SK-N-SH treated with all-trans-retinoic acid at 6 μM for 48 hours (cell line): ENCODE results near the gene ANKRD33B.

Experiments
- ATAC-seq: fragments of 200-7000 bp; cut with Tn5 transposase; 3 replicates; pipeline ENCODE4 v1.9.1; 2020; ENCODE audit warnings: mild to moderate bottlenecking, moderate library complexity
- ARNTL ChIP-seq: fragments of 450-650 bp; formaldehyde crosslinking; IDR thresholded peaks from 2 replicates; pipeline ENCODE4 v1.5.0; 2020; ENCODE audit warnings: low read depth, mild to moderate bottlenecking, moderate library complexity, borderline replicate concordance
- CREB5 ChIP-seq: fragments of 250-450 bp; sonication (Bioruptor Pico); IDR thresholded peaks from 2 replicates; pipeline ENCODE4 v1.5.1; 2020; ENCODE audit warnings: low read depth, mild to moderate bottlenecking, moderate library complexity
- ESRRG ChIP-seq: fragments of 250-450 bp; sonication (Bioruptor Pico); IDR thresholded peaks from 2 replicates; pipeline ENCODE4 v1.6.1; 2021; ENCODE audit warnings: mild to moderate bottlenecking
- GLIS3 ChIP-seq: fragments of 250-450 bp; sonication (Bioruptor Pico); IDR thresholded peaks from 2 replicates; pipeline ENCODE4 v1.5.0; 2020; ENCODE audit warnings: mild to moderate bottlenecking, moderate library complexity
- PPARA ChIP-seq: fragments of 250-450 bp; sonication (Bioruptor Pico); IDR thresholded peaks from 2 replicates; pipeline ENCODE4 v1.5.0; 2020; ENCODE audit warnings: mild to moderate bottlenecking, borderline replicate concordance
- RARB ChIP-seq: fragments of 250-450 bp; sonication (Bioruptor Pico); IDR thresholded peaks from 2 replicates; pipeline ENCODE4 v1.8.0; 2021; ENCODE audit warnings: mild to moderate bottlenecking, moderate library complexity
- TCF4 ChIP-seq: fragments of 250-450 bp; sonication (Bioruptor Pico); IDR thresholded peaks from 2 replicates; pipeline ENCODE4 v1.8.0; 2021; ENCODE audit warnings: mild to moderate bottlenecking, moderate library complexity, borderline replicate concordance
- TOX ChIP-seq: fragments of 250-450 bp; sonication (Bioruptor Pico); IDR thresholded peaks from 2 replicates; pipeline ENCODE4 v1.8.0; 2021; ENCODE audit warnings: mild to moderate bottlenecking, moderate library complexity, borderline replicate concordance
- ZFP3 ChIP-seq: fragments of 250-450 bp; sonication (Bioruptor Pico); IDR thresholded peaks from 2 replicates; pipeline ENCODE4 v1.5.0; 2020; ENCODE audit warnings: mild to moderate bottlenecking, moderate library complexity
- ZNF70 ChIP-seq: fragments of 450-650 bp; formaldehyde crosslinking; IDR thresholded peaks from 2 replicates; pipeline ENCODE4 v1.5.0; 2020; ENCODE audit warnings: mild to moderate bottlenecking, moderate library complexity
- ZNF8 ChIP-seq: fragments of 450-650 bp; formaldehyde crosslinking; IDR thresholded peaks from 2 replicates; pipeline ENCODE4 v1.5.0; 2020; ENCODE audit warnings: mild to moderate bottlenecking, moderate library complexity
- TF ChIP-seq, protein P1 (sequence below): fragments of 250-450 bp; sonication (Bioruptor Pico); IDR thresholded peaks from 2 replicates; pipeline ENCODE4 v1.8.0; 2021; ENCODE audit warnings: low read depth, mild to moderate bottlenecking, moderate library complexity, borderline replicate concordance
- TF ChIP-seq, protein P2 (sequence below): fragments of 250-450 bp; sonication (Bioruptor Pico); IDR thresholded peaks from 2 replicates; pipeline ENCODE4 v1.8.0; 2020; ENCODE audit warnings: mild to moderate bottlenecking, moderate library complexity, borderline replicate concordance
- TF ChIP-seq, protein P3 (sequence below): fragments of 250-450 bp; sonication (Bioruptor Pico); IDR thresholded peaks from 2 replicates; pipeline ENCODE4 v1.5.0; 2020; ENCODE audit warnings: mild to moderate bottlenecking, moderate library complexity
- TF ChIP-seq, protein P4 (sequence below): fragments of 250-450 bp; sonication (Bioruptor Pico); IDR thresholded peaks from 2 replicates; pipeline ENCODE4 v1.5.1; 2021; ENCODE audit warnings: mild to moderate bottlenecking, moderate library complexity

Gene ANKRD33B

DNA sequence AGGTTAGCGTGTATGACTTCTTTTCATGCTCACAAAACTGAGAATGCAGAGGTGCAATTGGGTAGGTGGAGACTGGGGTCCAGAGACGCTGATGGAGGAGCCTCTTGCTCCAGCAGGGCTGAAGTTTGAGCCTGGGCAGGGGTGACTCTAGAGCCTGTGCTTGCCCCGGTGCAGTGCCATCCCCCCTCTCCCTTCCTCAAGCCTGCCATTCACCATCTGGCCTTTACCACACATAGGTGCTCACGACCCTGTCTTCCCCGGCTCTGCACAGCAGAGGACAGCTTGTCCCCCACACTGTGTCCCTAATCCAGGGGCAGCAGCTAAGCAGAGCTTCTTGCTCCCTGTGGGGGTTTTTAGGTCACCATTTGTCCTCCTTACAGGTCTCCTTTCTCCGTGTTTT is 110.7 kb downstream of the ANKRD33B start:
- TF ChIP-seq, protein P1, sequence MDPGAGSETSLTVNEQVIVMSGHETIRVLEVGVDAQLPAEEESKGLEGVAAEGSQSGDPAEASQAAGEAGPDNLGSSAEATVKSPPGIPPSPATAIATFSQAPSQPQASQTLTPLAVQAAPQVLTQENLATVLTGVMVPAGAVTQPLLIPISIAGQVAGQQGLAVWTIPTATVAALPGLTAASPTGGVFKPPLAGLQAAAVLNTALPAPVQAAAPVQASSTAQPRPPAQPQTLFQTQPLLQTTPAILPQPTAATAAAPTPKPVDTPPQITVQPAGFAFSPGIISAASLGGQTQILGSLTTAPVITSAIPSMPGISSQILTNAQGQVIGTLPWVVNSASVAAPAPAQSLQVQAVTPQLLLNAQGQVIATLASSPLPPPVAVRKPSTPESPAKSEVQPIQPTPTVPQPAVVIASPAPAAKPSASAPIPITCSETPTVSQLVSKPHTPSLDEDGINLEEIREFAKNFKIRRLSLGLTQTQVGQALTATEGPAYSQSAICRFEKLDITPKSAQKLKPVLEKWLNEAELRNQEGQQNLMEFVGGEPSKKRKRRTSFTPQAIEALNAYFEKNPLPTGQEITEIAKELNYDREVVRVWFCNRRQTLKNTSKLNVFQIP (CRISPR knock-in tag): no peak
- no peak for TF ChIP-seq TOX
- no peak for TF ChIP-seq TCF4 (CRISPR knock-in tag)
- ATAC-seq: peak; percentile 19

- TF ChIP-seq PPARA (CRISPR knock-in tag) (no peak), ESRRG (no peak), RARB (CRISPR knock-in tag) (no peak), ZFP3 (no peak), GLIS3 (CRISPR knock-in tag) (no peak), ZNF8 (CRISPR knock-in tag) (no peak), CREB5 (CRISPR knock-in tag) (no peak), TOX (no peak), ZNF70 (CRISPR knock-in tag) (no peak), ARNTL (CRISPR knock-in tag) (no peak)
- TF ChIP-seq, protein P2, sequence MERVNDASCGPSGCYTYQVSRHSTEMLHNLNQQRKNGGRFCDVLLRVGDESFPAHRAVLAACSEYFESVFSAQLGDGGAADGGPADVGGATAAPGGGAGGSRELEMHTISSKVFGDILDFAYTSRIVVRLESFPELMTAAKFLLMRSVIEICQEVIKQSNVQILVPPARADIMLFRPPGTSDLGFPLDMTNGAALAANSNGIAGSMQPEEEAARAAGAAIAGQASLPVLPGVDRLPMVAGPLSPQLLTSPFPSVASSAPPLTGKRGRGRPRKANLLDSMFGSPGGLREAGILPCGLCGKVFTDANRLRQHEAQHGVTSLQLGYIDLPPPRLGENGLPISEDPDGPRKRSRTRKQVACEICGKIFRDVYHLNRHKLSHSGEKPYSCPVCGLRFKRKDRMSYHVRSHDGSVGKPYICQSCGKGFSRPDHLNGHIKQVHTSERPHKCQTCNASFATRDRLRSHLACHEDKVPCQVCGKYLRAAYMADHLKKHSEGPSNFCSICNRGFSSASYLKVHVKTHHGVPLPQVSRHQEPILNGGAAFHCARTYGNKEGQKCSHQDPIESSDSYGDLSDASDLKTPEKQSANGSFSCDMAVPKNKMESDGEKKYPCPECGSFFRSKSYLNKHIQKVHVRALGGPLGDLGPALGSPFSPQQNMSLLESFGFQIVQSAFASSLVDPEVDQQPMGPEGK: no peak
- TF ChIP-seq, protein P3, sequence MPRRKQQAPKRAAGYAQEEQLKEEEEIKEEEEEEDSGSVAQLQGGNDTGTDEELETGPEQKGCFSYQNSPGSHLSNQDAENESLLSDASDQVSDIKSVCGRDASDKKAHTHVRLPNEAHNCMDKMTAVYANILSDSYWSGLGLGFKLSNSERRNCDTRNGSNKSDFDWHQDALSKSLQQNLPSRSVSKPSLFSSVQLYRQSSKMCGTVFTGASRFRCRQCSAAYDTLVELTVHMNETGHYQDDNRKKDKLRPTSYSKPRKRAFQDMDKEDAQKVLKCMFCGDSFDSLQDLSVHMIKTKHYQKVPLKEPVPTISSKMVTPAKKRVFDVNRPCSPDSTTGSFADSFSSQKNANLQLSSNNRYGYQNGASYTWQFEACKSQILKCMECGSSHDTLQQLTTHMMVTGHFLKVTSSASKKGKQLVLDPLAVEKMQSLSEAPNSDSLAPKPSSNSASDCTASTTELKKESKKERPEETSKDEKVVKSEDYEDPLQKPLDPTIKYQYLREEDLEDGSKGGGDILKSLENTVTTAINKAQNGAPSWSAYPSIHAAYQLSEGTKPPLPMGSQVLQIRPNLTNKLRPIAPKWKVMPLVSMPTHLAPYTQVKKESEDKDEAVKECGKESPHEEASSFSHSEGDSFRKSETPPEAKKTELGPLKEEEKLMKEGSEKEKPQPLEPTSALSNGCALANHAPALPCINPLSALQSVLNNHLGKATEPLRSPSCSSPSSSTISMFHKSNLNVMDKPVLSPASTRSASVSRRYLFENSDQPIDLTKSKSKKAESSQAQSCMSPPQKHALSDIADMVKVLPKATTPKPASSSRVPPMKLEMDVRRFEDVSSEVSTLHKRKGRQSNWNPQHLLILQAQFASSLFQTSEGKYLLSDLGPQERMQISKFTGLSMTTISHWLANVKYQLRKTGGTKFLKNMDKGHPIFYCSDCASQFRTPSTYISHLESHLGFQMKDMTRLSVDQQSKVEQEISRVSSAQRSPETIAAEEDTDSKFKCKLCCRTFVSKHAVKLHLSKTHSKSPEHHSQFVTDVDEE (CRISPR knock-in tag): no peak
- TF ChIP-seq, protein P4, sequence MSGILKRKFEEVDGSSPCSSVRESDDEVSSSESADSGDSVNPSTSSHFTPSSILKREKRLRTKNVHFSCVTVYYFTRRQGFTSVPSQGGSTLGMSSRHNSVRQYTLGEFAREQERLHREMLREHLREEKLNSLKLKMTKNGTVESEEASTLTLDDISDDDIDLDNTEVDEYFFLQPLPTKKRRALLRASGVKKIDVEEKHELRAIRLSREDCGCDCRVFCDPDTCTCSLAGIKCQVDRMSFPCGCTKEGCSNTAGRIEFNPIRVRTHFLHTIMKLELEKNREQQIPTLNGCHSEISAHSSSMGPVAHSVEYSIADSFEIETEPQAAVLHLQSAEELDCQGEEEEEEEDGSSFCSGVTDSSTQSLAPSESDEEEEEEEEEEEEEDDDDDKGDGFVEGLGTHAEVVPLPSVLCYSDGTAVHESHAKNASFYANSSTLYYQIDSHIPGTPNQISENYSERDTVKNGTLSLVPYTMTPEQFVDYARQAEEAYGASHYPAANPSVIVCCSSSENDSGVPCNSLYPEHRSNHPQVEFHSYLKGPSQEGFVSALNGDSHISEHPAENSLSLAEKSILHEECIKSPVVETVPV (CRISPR knock-in tag): no peak
- peak; percentile 8; the same call in 1 of the 3 replicates for ATAC-seq
Measured at GRCh38 chr5:10675177-10675700, 111.4 kb downstream of the ANKRD33B start.

- no peak for ATAC-seq
- TF ChIP-seq, protein P4 (CRISPR knock-in tag): no peak
- TF ChIP-seq, protein P2: no peak
- peak; percentile 67; the same call in 1 of the 2 replicates for TF ChIP-seq TCF4 (CRISPR knock-in tag)
Measured at GRCh38 chr5:10676224-10676623, 112.4 kb downstream of the ANKRD33B start.
